GM21360 (cell line): ENCODE results near the gene CDC6.
A peak's percentile ranks its signal among the peaks of the same experiment; 100 is the strongest.

Source experiments
- ATAC-seq: cut with Tn5 transposase; IDR thresholded peaks from one replicate; pipeline ENCODE4 v1.9.1; 2021; ENCODE audit warnings: mild to moderate bottlenecking, moderate library complexity; ENCODE audit not compliant: unreplicated experiment

The CDC6 gene, protein sequence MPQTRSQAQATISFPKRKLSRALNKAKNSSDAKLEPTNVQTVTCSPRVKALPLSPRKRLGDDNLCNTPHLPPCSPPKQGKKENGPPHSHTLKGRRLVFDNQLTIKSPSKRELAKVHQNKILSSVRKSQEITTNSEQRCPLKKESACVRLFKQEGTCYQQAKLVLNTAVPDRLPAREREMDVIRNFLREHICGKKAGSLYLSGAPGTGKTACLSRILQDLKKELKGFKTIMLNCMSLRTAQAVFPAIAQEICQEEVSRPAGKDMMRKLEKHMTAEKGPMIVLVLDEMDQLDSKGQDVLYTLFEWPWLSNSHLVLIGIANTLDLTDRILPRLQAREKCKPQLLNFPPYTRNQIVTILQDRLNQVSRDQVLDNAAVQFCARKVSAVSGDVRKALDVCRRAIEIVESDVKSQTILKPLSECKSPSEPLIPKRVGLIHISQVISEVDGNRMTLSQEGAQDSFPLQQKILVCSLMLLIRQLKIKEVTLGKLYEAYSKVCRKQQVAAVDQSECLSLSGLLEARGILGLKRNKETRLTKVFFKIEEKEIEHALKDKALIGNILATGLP

DNA sequence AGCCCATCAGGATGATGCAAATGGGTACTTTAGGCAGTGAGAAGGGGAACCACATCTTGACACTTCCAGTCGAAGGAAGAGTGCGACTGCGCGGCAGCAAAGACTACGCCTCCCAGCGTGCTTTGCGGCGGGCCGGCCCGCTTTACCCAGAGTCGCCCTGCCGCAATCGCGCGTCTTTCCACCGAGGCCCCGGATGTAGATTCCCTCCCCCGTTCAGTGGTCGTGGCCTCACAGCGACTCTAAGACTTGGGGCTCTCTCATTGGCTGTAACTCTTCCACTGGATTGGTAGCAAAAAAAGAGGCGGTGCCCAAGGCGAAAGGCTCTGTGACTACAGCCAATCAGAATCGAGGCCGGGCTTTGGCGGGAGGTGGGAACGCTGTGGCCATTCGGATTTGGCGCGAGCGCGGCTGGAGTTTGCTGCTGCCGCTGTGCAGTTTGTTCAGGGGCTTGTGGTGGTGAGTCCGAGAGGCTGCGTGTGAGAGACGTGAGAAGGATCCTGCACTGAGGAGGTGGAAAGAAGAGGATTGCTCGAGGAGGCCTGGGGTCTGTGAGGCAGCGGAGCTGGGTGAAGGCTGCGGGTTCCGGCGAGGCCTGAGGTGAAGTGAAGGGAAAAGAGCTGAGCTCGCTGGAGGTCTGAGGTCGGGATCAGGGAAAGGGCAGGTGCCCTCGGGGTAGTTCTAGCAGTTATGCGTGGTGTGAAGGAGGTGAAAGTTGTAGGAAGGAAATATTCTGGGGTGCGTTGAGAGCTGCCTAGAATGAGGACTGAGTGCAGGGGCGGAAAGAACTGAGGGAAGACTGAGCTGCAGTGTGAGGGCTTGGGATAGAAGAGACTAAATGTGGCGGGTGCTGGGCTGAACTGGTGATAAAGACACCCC lies at the start of gene CDC6:
Gene CDC6, plus strand, starts transcription at position 386 of the 876 bp plus-strand sequence. CDS start 1,542 bp downstream, outside the sequence.
- ATAC-seq: peak; percentile 91

DNA sequence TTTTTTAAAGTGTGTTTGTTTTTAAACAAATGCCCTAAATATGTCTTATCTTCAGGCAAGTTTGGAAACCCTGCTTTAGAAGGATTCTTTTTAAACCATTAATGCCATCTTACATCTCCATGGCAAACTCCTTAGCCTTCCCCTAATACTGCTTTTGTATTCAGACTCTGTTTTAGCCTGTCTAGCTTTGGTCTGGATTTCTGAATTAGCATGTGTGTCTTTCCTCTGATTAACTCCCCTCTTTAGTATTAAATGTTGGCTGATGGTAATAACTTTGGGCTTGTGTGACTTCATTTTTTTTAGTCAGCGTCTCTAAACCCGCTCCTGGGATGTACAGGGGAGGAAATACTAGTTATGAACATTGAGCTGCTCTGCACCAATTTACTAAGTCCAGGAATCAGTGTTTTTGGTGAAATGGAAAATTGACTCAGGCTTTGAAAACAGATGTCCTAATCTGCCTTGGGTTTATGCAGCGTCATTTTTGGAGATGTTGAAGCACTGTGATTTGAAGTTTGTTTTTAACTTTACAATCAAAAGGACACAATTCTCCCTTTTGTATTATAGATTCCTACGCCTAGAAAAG lies 46.3 kb upstream of the CDC6 start:
- no peak for ATAC-seq

DNA sequence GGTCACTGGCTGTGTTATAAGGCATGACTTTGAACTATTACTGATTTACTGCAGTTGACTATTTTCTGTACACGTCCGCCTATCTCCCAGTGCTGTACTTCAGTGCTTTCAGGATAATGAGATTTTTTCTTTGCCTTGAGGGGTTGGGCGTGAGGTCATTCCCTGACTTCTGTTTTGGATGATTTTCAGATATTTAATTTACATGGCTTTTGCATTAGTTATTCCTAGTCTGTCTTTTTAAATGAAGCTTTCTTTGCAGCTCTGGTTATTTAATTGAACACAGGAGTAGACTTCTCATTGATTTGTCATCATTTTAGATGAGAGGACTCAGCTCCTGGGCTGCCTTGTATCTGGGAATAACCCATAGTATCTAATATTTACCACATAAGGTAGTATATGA lies 44.9 kb upstream of the CDC6 start:
- no peak for ATAC-seq

GRCh38 chr17:40243761-40244160 lies 43.9 kb upstream of the CDC6 start:
- ATAC-seq: no peak

- no peak for ATAC-seq
Measured at GRCh38 chr17:40244255-40244654, 43.4 kb upstream of the CDC6 start.

- no peak for ATAC-seq
Measured at GRCh38 chr17:40247926-40248495, 39.7 kb upstream of the CDC6 start.

GRCh38 chr17:40248507-40248906 lies 39.2 kb upstream of the CDC6 start:
- ATAC-seq: no peak

DNA sequence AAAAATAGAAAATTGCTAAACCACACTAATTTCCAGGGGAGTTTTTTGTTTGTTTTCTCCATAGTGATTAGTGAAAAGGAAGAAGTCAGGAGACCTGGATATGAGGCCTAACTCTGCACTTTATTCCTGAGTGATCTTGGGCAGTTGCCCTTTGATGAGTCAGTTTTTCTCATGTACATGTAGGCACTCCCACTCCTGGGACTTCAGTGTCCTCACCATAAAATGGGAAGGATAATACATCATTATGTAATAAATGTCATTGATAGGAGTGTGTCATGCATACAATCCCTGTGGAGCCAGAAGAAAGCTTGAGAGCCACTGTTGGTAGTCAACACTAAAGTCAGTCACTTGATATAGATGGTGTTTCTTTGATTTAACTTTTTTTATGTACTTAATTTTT lies 36.1 kb upstream of the CDC6 start:
- no peak for ATAC-seq

DNA sequence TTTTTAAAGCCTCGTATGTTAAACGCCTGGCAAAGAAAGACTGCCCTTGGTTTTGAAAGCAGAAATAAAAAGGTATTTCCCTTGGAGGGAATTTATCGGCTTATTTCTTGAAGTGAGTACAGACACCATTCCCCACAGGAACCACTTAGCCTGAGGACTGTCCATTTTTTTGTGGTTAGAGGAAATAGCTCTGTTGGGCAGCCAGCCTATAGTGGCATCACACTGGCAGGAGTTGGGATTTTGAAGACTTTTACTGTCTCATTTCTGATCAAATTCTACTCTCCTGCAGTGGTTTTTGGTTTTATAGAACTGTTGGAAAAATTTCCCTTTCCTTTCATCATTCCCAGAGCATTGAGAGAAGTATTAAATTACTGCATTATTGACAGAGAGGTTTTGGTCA lies 34.1 kb upstream of the CDC6 start:
- no peak for ATAC-seq

DNA sequence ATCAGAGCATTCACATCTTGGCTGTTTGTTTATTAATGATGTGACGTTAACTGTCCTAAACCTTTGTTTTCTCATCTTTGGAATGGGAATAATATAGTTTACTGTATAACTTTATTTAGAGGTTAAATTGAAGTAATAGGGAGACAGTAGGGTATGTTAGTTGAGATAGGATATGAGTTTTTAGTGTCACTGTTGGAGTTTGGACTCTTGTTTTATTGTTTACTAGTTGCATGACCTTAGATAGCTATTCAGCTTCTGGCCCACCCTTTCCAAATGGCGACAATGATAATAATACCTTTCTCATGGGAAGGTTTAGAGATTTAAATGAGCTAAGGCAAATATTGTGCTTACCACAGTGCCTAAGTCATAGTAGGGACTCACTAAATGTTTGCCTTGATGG lies 28.2 kb upstream of the CDC6 start:
- no peak for ATAC-seq

- ATAC-seq: no peak
Measured at GRCh38 chr17:40260528-40260927, 27.2 kb upstream of the CDC6 start.

- no peak for ATAC-seq
Measured at GRCh38 chr17:40264458-40265185, 23.1 kb upstream of the CDC6 start.

GRCh38 chr17:40265337-40265736 lies 22.3 kb upstream of the CDC6 start:
- ATAC-seq: no peak

DNA sequence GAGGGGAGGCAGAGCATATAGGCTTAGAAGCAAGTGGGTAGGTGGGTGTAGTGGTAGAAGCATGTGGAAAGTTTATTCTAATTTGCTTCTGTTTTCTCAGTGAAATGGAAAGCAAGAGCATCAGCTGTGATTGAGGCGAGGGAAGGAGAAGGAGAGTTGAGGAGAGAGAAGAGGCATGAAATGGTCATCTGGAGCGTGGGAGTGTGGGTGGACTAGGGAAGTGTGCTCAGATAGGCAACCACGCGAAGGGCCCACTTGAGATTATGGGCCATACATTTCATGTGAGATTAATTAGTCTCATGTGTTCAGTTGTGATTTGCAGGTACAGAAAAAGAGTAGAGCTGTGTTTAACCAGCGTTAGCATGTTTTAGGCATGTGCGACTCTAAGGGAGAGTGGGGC lies 20.8 kb upstream of the CDC6 start:
- ATAC-seq: no peak

DNA sequence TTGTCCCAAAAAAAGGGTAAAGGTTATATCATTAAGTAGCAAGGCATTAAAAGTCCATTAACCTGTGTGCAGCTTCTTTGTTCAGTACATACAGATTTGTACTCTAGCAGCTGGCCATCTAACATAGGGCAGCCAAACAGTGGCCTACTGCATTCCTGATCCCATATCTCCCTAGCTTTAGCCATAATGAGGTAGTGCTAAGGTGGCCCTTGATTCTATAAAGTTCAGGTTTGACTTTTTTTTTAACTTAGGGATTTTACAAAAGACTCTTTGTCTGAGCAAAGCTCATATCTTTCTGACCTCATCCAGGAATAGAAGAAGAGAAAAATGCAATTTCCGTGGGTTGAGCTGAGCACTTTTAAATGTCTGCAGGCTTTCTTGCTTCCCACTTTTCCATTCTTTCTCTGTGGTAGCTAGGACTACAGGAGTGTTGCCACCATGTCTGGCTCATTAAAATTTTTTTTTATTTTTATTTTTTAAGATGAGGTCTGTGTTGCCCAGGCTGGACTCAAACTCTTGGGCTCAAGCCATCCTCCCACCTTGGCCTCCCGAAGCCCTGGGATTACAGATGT lies 19.5 kb upstream of the CDC6 start:
- no peak for ATAC-seq

- no peak for ATAC-seq
Measured at GRCh38 chr17:40278414-40278813, 9.3 kb upstream of the CDC6 start.

DNA sequence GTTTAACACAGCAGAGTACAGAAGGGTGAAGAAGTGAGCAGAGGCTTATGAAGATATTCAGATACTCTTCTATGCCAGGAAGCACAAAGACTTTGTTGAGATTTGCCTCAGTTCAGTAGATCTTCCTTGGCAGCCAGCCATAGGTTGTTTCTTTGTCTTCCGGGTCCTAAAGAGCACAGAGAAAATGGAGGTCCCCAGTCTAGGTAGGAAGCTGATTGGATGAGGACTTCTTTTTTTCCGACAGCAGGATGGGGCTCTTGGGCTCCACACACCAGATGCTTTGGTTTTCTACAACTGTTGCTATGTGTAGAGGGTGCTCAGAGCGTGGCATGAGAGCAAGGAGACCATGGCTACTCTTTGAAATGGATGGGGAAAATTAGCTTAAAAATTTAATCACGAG lies 8.3 kb upstream of the CDC6 start:
- ATAC-seq: no peak

DNA sequence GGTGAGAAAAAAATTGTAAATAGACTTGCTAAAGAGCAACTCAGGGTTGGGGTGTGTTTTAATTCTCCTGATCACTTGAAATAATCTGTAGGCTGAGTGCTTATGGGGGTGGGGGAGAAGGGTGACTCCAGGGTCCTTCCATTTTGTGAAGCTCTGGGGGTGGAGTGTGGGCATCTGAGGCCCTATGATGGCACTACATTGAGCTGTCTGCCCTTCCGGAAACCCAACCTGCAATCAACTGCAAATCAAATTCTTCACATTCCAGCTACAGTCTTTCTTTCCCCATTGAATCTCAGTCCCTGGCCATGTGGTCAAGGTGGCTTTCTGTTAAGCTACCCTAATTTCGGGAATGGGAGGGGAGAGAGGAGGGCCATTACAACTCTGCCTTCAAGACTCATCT lies 6.0 kb upstream of the CDC6 start:
- ATAC-seq: no peak

GRCh38 chr17:40283662-40284061 lies 4.0 kb upstream of the CDC6 start:
- ATAC-seq: no peak

DNA sequence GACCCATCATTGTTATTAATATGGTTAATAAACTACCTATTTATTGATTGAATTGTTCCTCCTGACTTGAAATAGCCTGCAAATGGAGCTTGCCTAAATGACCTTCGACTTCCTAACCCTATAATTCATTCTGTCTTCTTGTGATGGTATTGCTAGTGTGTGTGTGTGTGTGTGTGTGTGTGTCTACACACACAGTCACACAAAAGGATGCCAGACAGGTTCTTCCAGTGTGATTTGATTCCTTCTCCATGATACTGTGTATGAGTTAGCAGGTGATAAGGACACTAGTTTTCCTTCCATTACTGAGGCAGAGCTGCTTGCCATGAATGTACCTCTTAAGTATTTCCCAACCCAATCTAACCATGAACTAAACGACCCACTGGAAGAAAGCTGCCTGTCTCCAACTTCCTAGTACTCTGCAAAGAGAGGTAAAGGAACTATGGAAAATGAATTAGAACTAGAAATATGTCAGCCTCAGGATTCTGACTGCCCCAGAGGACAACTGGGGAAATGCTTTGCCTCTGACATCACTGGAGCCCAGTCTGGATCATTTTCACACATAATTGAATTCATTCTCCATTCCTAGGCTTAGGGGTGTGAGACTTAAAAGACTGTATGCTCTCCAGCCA lies 3.5 kb upstream of the CDC6 start:
- no peak for ATAC-seq
